GM10266 (cell line): Measurements from ENCODE around the gene CD74.

ENCODE experiments used
- DNase-seq: peaks from one replicate; pipeline ENCODE4 v3.0.0; 2012; ENCODE audit errors: extremely low spot score
- CTCF ChIP-seq: IDR thresholded peaks from 2 replicates; pipeline ENCODE4 v1.5.1; 2012; ENCODE audit warnings: mild to moderate bottlenecking, low read depth; ENCODE audit not compliant: control insufficient read depth, insufficient read depth; ENCODE audit errors: missing control alignments

The CD74 gene

GRCh38 chr5:150358261-150359095 lies 54.2 kb downstream of the CD74 start:
- TF ChIP-seq CTCF: no peak
- no peak for DNase-seq

GRCh38 chr5:150357326-150358260 lies 55.1 kb downstream of the CD74 start, which contains the start of gene TCOF1:
Gene TCOF1, plus strand, starts transcription at chr5:150357697. Its CDS starts 50 bp downstream, at chr5:150357747.
- peak; percentile 96 for DNase-seq
- no peak for TF ChIP-seq CTCF

- no peak for TF ChIP-seq CTCF
- DNase-seq: no peak
Observed at GRCh38 chr5:150356575-150357294, 56.0 kb downstream of the CD74 start.

- no peak for DNase-seq
Observed at GRCh38 chr5:150355791-150356190, 56.9 kb downstream of the CD74 start.

GRCh38 chr5:150353032-150353675 lies 59.6 kb downstream of the CD74 start:
- TF ChIP-seq CTCF: no peak
- no peak for DNase-seq

More at GRCh38 chr5:150355791-150356190, 56.9 kb downstream of the CD74 start:
- TF ChIP-seq CTCF: no peak

GRCh38 chr5:150352244-150353031 lies 60.3 kb downstream of the CD74 start:
- TF ChIP-seq CTCF: no peak
- DNase-seq: no peak
